ENCODE results near the gene SMYD3.
"Not testable (repeated sequence)": the region's sequence is repeated elsewhere in the genome, so short reads cannot be mapped to it uniquely, and the experiment has no call there.

The SMYD3 gene

DNA sequence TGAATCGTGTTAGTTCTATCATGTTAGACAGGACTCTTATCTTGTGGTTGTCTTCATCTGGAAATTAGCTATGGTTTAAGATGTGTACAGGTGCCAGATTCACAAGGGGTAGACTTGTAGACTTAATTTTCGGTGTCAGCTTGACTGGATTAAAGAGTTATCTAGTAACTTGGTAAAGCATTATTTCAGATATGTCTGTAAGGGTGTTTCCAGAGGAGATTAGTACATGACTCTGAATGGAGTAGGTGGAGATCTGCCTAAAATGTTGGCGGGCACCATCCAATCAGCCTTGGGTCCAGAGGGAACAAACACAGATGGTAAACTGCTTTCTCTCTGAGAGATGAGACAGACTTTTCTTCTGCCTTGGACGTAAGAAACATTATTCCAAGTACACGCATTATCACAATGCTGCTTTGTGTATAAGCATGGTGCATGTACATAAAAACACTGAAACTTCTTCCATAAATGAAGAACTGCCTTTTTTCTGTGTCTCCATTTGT lies 434.6 kb downstream of the SMYD3 start:
- no peak for DNase-seq (ENCODE audit: low spot score)

DNA sequence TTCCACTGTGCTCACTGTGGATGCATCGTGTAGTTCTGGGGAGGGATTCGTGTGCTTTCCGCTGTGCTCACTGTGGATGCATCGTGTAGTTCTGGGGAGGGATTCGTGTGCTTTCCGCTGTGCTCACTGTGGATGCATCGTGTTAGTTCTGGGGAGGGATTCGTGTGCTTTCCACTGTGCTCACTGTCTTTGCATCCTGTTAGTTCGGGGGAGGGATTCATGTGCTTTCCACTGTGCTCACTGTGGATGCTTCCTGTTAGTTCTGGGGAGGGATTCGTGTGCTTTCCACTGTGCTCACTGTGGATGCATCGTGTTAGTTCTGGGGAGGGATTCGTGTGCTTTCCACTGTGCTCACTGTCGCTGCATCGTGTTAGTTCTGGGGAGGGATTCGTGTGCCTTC lies 435.1 kb downstream of the SMYD3 start:
- not testable (repeated sequence) for DNase-seq (ENCODE audit: low spot score)

DNA sequence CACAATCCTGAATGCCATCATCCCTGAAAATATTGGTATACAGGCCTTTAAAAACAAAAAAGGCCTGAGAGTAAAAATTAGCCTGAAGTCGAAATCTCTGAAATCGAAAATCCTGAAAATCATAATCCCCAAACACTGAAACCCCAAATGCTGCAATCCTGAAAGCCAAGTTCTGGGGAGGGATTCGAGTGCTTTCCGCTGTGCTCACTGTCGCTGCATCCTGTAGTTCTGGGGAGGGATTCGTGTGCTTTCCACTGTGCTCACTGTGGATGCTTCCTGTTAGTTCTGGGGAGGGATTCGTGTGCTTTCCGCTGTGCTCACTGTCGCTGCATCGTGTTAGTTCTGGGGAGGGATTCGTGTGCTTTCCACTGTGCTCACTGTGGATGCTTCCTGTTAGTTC lies 435.5 kb downstream of the SMYD3 start:
- not testable (repeated sequence) for DNase-seq (ENCODE audit: low spot score)

DNA sequence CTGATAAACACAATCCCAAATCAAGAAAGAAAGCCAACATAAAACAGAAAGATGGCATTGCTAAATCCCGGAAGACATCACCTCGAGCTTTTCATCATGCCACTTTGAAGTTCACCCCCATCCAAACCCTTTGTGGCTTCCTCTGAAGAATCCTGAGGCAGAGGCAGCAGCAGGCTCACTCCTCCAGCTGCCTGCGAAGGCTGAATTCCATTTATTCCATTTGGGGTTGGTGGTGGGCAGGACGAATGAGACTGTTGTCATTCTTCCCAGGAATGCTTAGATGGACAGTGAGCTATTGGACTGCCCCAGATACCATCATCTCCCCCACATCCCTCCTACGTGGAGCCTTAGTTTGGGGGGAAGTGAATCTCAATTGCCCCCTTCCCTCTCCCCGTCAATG lies 437.5 kb downstream of the SMYD3 start:
- DNase-seq (ENCODE audit: low spot score) = no peak

DNA sequence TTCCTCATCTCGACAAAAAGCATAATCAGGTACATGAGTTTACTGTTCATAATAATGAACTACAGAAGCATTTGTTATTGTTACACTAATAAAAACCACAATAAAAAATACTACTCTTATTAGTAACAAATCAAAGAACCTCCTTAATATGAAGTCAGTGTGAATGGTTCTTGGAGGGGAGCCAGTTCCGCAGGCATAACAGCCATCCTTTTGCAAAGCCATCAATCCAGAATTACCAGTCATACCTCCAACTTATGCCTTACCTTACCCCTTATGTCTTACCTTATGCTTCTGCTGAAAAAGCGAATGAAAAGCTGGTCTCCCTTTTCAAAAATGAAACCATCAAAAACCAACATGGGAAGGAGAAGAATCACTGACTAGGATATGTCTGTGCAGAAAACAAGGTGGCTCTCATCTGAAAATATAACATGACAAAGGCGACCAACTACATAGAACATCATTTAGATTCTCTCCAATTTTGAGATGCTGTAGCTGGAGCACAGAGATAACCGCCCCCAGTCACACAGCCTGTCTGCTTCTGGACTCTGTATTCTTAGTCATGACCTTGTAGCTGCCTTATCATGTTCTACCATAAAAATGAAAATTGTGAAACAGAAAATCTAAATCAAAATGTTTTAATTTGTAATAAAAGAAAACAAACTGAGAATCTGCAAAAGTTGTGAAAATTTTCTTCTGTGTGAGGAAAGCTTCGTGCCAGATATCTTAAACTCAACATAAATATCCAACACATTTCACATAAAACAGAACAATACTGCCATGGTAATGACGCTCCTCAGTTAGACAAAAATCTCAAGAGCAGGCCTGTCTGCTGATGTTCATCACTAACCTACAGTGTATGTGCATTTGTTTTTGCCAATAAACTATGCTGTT lies 438.2 kb downstream of the SMYD3 start:
- no peak for DNase-seq (ENCODE audit: low spot score)

DNA sequence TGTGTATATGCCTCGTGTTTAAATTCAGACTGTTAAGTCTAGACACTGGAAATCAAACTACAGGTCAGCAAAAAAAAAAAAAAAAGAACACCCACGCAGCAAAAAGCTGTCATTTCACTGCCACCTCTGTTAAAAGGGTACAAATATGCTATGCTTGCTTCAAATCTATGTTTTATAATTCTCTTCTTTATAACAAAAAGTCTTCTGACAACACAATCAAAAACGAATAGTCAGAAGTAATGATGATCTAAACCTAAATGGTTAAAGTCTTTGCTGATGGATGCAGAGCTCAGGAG lies 438.9 kb downstream of the SMYD3 start:
- DNase-seq (ENCODE audit: low spot score) = no peak

DNA sequence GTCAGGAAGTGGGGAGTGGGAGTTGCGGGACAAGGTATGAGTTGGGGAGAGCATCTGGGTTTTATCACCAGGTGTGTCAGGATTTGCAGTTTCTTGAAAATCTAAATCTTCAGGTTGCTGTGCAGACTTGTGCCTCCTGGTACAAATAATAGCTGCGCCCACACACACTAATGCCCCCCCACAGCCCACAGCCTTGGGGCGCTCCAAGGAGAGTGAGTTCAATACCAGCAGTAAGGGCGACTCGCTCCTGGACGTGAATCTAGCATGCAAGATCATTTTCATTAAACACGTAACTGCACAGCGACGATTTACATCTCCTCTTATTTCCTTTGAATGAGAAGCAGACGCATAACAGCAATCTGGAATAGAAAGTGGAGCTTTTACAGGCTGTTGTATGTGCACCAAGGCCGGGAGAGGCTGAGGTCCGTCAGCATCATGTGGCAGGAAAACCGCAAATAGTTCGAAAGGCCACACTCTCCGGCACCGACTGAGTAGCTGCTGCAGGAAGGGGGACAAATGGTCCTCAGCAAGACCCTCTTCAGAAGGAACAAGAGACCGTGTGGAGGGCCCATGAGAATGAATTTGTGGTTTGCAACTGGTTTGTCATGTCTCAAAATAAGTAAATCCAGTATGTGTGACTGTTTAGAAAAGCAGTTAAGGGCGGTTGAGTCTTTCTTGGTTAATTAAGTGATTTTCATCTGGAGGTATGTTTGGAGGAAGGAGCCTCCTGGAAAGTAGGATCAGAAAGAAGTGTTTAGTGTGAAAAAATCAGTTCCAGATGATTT lies 439.5 kb downstream of the SMYD3 start:
- no peak for DNase-seq (ENCODE audit: low spot score)

DNA sequence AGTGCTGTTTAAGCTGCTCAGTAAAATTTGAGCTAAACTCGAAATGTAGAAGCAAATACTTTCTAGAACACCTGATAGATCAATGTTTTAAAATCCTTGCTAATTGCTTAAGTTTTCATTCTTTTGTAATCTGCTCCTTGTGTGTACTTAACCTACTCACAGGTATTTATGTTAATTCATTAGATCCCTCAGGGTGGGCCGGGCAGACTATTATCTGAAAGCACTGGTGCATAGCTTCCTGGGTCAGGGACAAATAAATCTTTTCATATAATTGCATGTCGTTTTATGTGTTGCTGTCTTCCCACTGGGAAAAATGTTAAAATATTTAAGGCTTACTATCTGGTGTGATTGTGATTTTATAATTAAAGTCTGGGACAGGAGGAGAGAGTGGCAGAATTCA lies 440.5 kb downstream of the SMYD3 start:
- DNase-seq (ENCODE audit: low spot score) = no peak

DNA sequence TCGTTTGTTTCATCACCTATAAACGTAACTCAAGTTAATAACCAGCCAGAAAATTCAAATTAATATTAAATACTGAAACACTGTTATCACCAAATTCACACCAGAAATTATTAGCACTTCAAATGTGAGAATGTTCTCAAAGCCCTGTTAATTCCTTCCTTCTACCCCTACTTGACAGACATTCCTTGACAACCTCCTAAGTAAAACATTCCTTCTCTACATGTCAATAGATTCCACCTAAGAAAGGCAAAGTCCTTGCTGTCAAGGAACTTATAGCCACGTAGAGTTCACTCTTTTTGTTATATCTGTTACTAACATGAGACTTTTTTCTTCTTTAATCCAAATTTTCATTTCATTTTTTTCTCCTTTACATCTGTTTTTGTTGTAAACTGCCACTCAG lies 441.5 kb downstream of the SMYD3 start:
- DNase-seq (ENCODE audit: low spot score) = no peak

DNA sequence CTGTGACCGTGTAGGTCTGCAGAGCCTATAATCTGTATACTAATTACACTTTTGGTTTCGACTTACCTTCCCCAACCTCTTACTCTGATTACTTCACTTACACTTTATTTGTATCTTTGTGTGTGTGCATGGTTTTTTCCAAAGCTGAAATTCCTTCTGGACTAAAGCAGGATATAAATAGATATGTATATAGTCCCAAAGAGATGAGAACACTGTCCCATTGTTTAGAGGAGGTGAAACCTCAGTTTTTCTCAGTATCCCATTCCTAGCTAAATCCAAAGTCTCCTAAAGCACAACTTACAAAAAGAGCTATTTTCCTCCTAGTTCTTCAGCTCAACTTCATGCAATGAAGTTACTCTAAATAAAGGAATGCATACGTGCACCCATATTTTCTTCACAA lies 442.2 kb downstream of the SMYD3 start:
- no peak for DNase-seq (ENCODE audit: low spot score)

DNA sequence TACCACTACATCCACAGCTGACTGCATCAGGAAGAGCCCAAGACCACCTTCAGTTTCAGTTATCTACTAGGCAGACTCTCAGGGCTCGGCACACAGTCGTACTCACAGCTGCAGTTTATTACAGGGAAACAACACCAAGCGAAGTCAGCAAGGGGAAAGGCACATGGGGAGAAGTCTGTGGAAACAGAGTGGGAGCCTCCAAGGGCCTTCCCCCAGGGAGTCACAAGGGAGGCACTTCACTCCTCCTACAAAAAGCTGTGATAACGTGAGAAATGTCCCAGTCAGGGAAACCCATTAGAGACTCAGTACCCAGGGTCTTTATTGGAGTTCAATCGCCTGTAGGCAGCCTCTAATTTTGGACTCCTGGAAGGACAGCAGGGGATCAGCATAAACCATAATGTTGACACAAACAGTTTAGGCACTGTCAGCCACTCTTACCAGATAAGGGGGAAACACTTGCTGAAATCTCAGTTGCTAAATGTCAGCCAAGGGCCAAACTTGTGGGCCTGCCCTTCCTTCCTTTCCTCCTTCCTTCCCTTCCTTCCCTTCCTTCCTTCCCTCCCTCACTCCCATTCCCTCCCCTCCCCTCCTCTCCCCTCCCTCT lies 444.0 kb downstream of the SMYD3 start:
- DNase-seq (ENCODE audit: low spot score) = no peak

DNA sequence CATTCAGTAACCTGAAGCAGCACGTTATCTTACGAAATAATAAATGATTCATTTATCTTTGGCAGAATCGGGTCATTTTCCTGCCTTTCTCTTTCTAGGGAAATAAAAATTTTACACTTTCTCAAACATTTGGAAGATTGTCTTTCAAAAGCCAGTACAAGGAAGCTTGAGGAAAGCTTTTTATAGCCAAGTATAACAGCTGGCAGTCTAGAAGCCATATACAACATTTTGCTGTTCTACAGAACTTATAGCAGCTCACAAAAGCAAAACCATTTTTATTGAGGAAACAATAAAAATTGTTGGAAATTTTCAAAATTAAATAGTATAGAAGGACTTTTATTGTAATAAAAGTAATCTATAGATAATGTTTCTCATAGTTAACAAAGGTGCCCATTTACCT lies 448.6 kb downstream of the SMYD3 start:
- no peak for DNase-seq (ENCODE audit: low spot score)

DNA sequence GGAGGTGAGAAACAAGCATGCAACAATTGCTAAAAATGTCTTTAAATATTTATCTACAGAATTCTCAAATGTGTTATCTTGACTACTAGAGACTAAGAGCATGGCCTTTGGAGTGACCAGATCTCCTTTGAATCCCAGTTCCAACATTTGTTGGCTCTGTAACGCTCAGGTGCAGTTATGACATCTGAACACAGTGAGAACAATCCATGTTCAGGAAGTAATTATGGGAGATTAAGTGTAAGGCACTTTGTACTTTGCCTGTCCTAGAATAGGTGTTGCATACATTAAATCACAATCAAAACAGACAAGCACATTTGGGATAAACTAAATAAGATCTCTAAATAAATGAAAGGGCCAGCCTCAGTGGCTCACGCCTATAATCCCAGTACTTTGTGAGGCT lies 454.5 kb downstream of the SMYD3 start:
- DNase-seq (ENCODE audit: low spot score) = no peak

DNA sequence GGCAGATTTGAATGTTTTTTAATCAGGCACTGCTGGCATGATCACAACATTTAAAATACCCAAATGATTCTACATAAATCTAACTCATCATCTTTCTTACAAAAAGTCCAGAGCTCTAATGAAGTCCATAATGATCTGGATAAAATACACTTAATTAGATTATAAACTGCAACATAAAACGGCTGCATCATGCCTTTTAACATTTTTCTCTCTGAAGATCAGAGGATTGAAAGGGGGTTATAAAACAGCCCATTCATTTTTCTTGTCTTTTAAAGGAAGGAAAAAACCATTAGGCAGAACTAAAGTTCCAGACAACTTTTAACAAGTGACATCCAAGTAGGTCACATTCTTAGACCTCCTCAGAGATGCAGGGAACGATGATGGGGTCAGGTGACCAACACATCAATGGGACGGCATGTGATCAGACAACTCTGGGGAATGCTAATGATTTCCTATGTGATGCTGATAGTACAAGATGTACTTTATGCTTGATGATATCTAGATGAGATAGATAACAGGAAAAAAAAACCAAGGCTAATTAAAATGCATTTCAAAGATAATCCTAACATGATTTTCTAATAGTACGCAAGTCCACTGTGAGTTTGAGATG lies 455.1 kb downstream of the SMYD3 start:
- DNase-seq (ENCODE audit: low spot score) = no peak

DNA sequence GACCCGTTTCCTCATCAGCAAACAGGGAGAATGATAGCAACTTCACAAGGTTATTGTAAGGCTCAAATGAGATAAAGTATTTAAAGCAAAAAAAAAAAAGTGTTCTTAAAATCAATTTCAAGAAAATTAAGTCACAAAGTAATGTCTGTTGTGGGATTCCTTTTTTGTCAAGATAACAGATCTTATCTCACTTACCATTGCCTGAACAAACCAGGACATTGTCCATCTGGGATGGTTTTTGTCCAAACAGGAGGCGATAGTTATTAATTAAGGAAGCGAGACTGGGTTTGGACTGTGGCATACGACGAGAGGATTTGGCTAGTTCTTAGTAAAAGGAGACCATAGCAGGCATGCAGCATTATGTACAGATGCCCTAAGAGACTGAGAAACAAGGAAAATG lies 458.4 kb downstream of the SMYD3 start:
- DNase-seq (ENCODE audit: low spot score) = peak; percentile 83

DNA sequence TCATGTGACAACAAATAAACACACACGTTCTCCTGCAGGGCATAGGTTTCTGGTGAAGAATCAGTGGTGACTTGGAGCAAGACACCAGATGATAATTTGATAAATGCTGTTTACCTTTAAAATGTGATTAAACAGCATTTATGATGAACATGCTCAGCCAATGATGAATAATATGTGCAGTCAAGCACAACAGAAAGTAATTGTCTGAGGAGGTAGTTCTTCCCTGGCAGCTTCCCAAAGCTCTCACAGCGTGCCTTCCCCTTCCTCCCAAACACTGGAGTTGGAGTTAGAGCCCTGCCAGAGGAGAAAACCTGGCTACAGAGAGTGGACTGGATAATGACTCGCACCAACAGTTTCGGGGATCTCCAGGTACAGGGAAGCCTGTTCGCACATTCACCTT lies 463.5 kb downstream of the SMYD3 start:
- DNase-seq (ENCODE audit: low spot score) = no peak

DNA sequence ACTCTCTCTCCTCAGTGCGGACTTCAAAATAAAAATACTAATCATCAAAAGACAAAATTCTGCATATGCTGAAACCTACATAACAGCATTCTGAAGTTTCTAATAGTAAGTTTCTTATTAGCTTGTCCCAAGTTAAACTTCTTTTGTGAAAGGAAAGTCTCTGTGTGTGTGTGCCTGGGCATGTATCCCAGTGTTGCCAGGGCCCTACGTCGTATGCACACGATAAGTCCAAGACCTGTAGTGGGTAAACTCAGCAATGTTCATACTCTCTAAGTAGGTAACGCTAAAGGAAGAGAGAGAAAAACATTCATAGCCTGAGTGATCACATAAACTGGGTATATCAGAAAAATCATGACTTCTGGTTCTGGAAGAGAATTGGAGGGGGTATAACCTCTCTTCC lies 465.7 kb downstream of the SMYD3 start:
- no peak for DNase-seq (ENCODE audit: low spot score)

DNA sequence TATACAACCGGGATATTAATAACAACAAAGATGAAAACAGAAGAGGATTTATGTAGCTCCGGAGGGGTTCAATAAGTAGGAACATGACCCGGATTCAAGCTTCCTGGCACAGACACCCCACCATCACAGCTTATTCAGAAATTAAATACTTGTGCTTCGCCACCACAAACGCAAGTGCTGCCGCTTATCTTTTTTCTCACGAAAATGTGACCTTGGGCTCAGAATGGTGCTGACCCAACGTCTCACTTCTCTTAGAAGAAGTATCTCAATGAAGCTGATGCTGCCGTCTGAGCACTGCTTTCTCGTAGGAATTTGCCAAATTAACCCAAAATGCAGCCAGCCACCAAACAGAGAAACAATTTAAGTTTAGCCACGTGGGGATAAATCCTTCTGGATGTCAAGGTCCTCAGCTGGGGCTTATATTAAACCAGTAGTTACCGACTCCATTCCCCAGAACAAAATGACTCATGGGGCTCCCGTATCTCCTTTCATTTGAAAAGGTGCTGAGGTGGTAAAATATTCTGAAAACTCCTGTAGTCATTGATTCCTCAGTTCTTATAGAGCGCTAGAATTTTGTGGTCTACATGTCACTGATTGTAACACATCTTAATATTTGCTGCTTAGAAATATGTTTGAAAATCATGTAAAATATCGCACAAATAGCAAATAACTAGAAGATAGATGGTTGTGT lies 466.7 kb downstream of the SMYD3 start:
- no peak for DNase-seq (ENCODE audit: low spot score)

DNA sequence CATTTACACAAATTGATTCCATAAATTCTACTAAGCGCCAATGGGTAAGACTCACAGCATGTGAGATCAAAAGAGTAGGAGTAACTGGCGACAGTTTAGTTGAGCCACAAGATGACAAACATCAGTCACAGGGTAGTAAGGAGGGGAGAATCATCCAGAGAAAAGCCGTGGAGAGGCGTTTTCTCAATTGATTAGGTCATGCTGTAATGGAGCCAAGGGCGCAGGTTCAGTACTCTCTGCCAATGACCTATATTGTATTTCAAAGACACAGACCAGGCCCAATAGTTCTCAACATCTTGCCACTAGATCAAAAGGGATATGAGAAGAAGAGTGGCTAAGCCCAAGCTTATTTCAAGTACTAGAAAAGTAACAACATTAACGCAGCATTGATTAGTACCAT lies 467.5 kb downstream of the SMYD3 start:
- no peak for DNase-seq (ENCODE audit: low spot score)

DNA sequence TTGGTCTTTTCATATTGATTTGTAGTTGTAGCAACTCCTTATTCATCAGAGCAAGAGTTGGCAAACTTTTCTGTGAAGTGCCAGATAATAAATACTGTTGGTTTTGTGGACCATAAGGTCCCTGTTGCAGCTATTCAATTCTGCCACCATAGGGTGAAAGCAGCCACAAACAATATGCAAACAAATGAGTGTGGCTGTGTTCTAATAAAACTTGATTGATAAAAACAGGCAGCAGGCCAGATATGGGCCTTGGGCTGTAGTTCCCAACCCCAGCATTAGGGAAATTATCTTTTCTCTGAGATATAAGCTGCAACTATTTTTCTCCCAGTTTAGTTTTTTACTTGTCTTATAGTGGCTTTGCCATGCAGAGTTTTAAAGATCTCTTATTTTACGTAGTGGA lies 469.2 kb downstream of the SMYD3 start:
- no peak for DNase-seq (ENCODE audit: low spot score)

DNA sequence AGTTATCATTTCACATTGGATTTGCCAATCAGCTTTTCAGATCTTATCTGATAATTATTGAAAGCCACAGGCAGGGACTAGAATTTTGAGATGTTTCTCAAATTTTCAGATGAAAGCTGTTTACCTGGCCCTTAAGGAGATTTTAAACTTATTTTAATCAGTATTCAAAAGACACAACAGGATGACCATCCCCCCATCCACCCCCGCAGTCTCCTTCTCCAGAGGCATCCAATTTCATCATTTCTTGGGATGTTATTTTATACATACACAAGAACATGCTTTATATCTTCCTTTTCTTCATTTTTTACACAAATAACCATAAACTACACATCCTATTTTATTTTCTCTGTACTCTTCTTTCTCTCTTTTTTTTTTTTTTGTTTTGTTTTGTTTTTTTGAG lies 470.9 kb downstream of the SMYD3 start:
- no peak for DNase-seq (ENCODE audit: low spot score)

Data from SK-N-DZ (cell line).